ENCODE results near the gene IMP4. TPM values are rescaled to one million over a fixed set of nuclear protein-coding genes. Genes with fewer than 3 reads are reported as not detected.

Gene IMP4
- total RNA-seq, 4 donors from 2014 or later: 69.5 to 98.6 (median 94.4) TPM

DNA sequence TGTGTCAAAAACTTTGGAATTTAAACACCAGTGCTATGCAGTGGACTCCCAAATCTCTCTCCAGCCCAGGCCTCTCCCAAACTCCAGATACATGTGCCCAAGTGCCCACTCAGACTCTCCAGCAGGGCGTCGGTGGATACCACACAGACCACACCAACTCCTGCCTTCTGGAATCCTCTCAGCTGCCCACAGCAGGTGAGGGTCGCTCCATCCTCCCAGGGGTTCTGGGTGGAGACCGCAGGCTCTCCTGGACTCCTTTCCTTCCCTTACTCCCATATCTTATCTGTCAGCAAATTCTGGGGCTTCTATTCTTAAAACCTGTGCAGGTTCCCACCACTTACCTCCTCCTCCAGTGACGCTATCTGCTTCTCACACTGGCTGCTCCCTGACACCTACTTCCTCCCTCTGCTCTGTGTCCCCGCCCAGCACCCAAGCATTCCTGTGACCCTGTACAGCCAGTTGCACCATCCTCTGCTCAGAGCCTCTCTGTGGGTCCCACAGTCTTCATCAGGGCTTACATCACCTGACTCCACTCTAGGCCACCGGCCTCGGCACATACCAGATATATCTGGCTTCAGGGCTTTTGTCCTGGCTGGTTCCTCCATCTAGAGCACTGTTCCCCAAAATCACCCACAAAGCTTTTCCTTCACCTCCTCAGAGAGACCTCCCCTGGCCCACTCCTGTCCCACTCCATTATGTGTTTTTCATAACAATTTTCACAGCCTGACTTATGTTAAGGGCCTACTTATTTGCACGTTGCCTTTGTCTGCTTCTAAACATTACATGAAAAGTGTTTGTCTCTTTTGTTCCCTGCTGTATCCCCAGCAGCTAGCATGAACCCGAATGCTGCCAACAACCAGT, 2.6 kb upstream of the IMP4 start:
- H3K36me3 ChIP-seq: peaks cover 12 to 15% of the 10 kb centered on the region in 2 donors
- WGBS, 2 donors: 95 to 96% methylated on average over 10 of the region's 10 CpGs
- no peak overlapping the region for H3K4me3 ChIP-seq (replicated peaks in 1 of 3)
- peaks cover 13 to 20% of the 10 kb centered on the region in 2 donors for H3K4me1 ChIP-seq
- H3K27ac ChIP-seq: no peak overlapping the region
- TF ChIP-seq POLR2A (IDR thresholded peaks at IDR 0.05) (no peak), CTCF (IDR thresholded peaks at IDR 0.05) (no peak)
- DNase-seq: no peak
- H3K27me3 ChIP-seq: no peaks in the 10 kb centered on the region
- intact Hi-C loops (cut with DNase I): no loop called here
- H3K9me3 ChIP-seq: no peaks in the 10 kb centered on the region

- intact Hi-C loops (cut with DNase I): no loop called here
- Histone ChIP-seq H3K4me1 (peaks cover 13 to 20% of the 10 kb centered on the region in 2 donors), H3K27me3 (no peaks in the 10 kb centered on the region), H3K36me3 (peaks cover 27 to 30% of the 10 kb centered on the region in 2 donors), H3K4me3 (replicated peaks in 1 of 3) (peak overlapping the region; percentile 34 to 85 (median 75)), H3K27ac (peak overlapping the region; percentile 88 to 91 (median 90)), H3K9me3 (no peaks in the 10 kb centered on the region)
- TF ChIP-seq POLR2A (IDR thresholded peaks at IDR 0.05) (no peak), CTCF (IDR thresholded peaks at IDR 0.05) (no peak)
- DNase-seq: peak; percentile 42 to 45
- 2 to 6% methylated on average over 7 to 11 of the region's 24 CpGs for WGBS, 2 donors
Observed at GRCh38 chr2:130341562-130342019, 1.1 kb upstream of the IMP4 start.

- 0% methylated on average over 10 to 23 of the region's 24 CpGs for WGBS, 2 donors
- TF ChIP-seq CTCF (IDR thresholded peaks at IDR 0.05): no peak
- TF ChIP-seq POLR2A (IDR thresholded peaks at IDR 0.05): peak in 1 of 2 donors; percentile 78
- intact Hi-C loops (cut with DNase I): no loop called here
Observed at GRCh38 chr2:130342020-130342532, 621 bp upstream of the IMP4 start.

GRCh38 chr2:130344578-130344977, 1.9 kb downstream of the IMP4 start:
- no peak for DNase-seq
- no peak overlapping the region for H3K27ac ChIP-seq
- intact Hi-C loops (cut with DNase I): no loop called here
- peaks cover 23 to 43% of the 10 kb centered on the region in 2 donors for H3K36me3 ChIP-seq
- no peaks in the 10 kb centered on the region for H3K9me3 ChIP-seq
- H3K4me1 ChIP-seq: peaks cover 9 to 20% of the 10 kb centered on the region in 2 donors
- TF ChIP-seq POLR2A (IDR thresholded peaks at IDR 0.05) (no peak), CTCF (IDR thresholded peaks at IDR 0.05) (no peak)
- H3K4me3 ChIP-seq (replicated peaks in 1 of 3): no peak overlapping the region
- no peaks in the 10 kb centered on the region for H3K27me3 ChIP-seq
- 93 to 100% methylated on average over 4 of the region's 4 CpGs for WGBS, 2 donors

More at GRCh38 chr2:130342020-130342532, 621 bp upstream of the IMP4 start:
- peak overlapping the region; percentile 34 to 85 (median 75) for H3K4me3 ChIP-seq (replicated peaks in 1 of 3)
- H3K4me1 ChIP-seq: peaks cover 13 to 20% of the 10 kb centered on the region in 2 donors
- H3K9me3 ChIP-seq: no peaks in the 10 kb centered on the region
- peaks cover 32 to 35% of the 10 kb centered on the region in 2 donors for H3K36me3 ChIP-seq
- peak overlapping the region; percentile 88 to 91 (median 90) for H3K27ac ChIP-seq
- no peaks in the 10 kb centered on the region for H3K27me3 ChIP-seq
- peak; percentile 92 to 94 for DNase-seq

GRCh38 chr2:130345091-130345490, 2.4 kb downstream of the IMP4 start:
- H3K9me3 ChIP-seq: no peaks in the 10 kb centered on the region
- TF ChIP-seq CTCF (IDR thresholded peaks at IDR 0.05): no peak
- TF ChIP-seq POLR2A (IDR thresholded peaks at IDR 0.05): no peak
- intact Hi-C loops (cut with DNase I): no loop called here
- H3K27me3 ChIP-seq: no peaks in the 10 kb centered on the region
- no peak overlapping the region for H3K4me3 ChIP-seq (replicated peaks in 1 of 3)
- peaks cover 9 to 20% of the 10 kb centered on the region in 2 donors for H3K4me1 ChIP-seq
- no peak for DNase-seq
- 97 to 99% methylated on average over 12 to 13 of the region's 13 CpGs for WGBS, 2 donors
- H3K36me3 ChIP-seq: peaks cover 23 to 43% of the 10 kb centered on the region in 2 donors
- H3K27ac ChIP-seq: no peak overlapping the region
